GM19025 (cell line): ENCODE data around the gene PPFIA2.

Source experiments
- ATAC-seq: cut with Tn5 transposase; IDR thresholded peaks from one replicate; pipeline ENCODE4 v1.9.1; 2021; ENCODE audit warnings: mild to moderate bottlenecking, low read depth, moderate library complexity; ENCODE audit not compliant: unreplicated experiment

The PPFIA2 gene

DNA sequence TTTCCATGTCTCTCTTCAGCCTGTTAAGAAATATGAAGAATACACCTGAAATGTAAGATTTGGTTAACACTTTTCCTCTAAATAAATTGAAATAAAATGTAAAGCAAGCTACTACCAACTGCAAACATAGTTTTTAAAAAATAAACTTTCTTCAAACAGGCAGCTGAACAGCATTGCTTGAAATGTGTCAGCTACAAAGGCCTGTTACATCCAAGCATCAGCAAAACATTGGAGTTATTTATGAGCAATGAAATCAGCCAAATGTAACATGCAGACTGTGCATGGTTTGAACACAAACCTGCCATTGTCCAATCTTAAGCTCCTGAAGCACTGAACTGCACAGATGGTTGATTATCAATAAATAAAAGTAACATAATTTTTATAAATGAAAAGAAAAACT, 390.0 kb downstream of the PPFIA2 start:
- no peak for ATAC-seq

DNA sequence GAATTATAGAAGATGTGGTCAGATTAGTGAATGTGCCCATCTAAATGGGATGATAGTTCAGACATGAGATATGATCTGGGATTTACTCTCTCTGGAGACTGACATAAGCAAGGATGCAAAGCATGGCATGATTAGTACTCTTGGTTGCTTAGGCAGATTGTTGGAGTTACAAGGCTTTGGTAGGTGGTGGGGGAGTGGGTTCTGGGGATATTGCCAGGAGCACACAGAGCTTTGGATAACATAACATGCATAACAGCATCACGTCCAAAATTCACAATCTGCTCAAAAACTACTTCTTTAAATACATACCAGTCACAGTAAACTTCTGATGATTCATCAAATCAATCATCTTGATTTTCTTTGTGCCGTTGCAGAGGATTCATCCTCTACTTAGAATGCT, 393.9 kb downstream of the PPFIA2 start:
- no peak for ATAC-seq

DNA sequence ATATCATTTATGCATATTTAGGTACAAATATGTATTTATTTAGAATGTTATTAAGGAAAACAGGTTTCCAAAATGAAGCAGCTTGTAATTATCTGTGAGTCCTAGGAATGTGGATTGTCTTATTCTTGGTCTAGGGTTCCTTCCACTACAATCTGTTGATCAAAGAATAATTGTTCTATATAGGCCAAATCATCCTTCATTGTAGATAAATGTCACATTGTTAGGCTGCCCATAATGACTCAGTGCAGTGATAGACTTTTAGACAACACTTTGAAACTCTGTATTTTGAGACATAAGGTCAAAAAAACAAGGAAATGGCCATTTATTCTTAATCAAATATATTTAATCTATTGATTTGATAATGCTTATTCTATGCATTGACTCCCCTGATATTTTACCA, 398.2 kb downstream of the PPFIA2 start:
- no peak for ATAC-seq

DNA sequence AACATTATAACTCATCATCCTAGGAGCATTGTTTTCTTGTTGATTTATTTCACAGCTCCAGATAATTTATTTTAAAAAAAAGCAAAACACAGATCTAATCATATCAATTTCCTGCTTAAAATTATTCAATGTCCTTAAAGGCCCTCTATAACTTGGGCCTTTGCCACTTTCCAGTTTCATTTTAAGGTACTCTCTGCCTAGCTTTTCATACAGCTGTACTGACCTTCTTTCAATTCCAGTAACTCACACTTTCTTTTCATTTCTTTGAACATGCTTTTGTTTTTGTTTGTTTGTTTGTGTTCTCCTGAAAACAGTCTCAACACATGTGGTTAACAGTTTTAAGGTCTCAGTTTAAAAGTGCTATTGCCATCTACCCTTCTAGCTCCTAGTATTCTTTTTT, 399.4 kb downstream of the PPFIA2 start:
- no peak for ATAC-seq

DNA sequence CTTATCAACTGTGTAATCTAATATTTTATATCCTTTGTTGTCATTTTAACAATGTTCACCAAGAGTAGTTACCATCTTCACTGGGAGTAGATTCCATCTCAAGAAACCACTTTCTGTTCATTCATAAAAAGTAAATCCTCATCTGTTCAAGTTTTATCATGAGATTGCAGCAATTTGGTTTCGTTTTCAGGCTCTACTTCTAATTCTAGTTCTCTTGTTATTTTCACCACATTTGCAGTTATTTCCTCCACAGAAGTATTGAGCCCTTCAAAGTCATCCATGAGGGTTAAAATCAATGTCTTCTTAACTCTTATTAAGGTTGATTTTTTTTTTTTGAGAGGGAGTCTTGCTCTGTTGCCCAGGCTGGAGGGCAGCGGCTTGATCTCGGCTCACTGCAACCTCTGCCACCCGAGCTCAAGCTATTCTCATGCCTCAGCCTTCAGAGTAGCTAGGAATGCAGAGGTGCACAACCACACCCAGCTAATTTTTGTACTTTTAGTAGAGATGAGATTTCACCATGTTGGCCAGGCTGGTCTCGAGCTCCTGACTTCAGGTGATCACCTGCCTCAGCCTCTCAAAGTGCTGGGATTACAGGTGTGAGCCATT, 404.7 kb downstream of the PPFIA2 start:
- no peak for ATAC-seq

DNA sequence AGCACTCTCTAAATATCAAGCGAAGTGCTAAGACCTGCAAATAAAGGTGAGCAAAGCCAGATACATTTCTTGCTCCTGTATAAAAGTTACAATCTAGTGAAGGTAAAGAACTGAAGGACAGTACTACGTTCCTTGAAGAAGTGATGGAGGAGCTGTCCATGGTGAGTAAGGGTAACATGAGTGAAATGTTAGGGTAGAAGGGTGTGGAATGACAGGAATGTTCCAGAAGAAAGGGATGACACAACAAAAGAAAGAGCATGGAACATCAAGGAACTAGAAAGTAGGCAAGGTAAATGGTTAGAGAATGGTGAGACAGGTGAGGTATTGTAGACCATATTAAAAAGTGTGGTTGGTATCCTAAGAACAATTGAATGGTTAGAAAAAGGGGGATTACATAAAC, 408.8 kb downstream of the PPFIA2 start:
- ATAC-seq, result no peak

DNA sequence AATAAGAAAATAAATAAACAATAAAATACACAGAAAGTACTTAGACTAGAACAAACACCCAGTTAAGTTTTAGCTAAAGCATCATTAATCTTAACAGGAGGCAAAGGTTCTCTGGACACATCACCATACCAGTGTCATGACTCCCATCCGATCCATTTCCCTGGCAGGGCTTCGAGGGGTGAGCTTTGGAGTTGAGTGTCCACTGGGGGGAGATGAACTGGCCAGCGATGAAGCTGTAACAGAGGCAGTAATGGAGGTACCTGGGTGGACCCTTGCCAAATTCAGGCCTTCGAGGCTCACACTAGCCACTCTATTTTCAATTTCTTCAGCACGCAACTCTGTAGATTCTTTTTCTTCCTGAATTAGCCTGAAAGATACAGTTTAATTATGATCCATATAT, 411.7 kb downstream of the PPFIA2 start:
- no peak for ATAC-seq

DNA sequence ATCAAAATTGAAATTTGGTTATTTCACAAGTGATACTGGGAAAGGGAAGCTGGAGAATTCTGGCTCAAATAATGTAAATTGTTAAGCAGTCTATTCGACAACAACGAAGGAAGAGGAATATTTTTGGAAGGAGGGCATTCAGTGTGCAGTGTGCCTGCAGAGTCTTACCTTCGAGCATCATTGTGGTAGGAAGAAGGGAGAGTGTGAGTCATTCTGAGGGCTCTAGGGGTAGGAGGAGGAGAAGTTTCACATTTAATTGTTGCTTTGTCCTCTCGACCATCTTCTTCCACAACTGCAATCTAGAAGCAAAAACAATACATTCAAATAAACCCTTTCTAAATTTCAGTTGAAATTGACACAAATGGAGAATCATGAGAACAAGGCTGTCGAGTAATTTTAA, 418.2 kb downstream of the PPFIA2 start:
- ATAC-seq, result no peak

DNA sequence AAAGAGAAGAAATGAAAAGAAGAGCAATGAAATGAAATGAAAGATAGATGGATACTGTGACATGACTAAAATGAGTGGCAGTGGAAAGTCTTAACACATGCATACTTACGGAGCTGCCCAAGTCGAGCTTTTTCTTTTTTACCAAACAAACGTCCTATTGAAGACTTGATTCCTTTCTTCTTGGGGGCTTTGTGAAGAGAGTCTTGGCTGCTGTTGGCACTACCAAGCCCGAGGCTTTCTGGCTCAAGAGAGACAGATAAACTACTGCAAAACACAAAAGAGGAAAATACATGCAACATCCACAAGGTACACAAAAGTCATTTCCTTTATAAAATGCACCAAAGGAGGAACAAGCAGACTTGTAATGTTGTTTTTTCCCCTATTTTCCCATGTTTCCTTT, 420.1 kb downstream of the PPFIA2 start:
- no peak for ATAC-seq

DNA sequence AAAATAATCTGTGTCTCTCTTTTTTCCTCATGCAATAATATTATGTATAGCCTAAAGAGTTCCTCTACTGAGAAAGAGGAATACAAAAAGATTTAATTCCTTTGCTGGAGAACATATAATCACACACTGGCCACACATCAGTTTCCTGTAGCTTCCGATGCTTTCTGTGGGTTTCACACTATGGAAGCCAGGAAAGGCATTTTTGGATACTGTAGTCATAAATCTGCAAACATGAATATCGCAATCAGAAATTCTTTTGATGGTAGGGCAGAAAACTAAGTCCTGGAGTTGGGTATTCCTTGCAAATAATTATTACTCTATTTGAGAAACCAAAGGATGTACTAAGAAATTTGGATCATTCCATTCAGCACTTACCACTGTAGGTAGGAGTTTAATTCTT, 421.3 kb downstream of the PPFIA2 start:
- ATAC-seq, result no peak

DNA sequence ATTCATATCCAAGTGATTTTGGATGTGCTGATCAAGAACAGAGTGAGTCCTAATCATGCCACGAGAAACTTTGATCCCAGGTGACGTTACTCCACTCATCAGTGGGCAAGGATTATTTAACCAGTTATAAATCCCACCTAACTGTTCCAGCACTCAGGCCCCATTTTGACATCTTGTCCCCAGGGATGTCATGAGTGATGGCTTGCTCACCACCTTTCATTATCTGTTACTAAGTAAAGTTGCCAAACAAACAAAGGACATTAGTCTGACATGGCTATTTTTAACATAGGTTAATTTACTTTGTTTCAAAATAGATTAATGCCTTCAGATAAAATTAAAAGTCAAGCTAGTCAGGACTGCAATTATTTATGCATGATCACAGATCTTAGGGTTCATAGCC, 425.3 kb downstream of the PPFIA2 start:
- no peak for ATAC-seq

DNA sequence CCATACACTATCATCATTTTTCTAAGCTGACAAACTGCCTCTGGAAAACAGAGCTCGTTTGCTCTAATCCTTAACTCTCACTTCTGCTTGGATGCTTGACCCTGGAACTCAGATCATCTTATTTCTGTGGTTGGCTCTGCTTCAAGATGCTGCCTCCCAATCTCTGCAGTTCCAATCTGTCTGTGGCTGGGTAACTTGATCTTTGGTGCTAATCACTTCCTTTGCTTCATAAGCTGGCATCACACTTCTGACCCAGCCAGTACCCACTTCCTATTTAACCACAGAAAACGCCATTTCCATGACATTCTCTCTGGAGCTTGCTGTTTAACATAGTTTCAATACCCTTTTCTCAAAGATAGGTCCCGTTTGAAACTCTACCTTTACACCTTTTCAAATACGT, 427.1 kb downstream of the PPFIA2 start:
- ATAC-seq, result no peak

DNA sequence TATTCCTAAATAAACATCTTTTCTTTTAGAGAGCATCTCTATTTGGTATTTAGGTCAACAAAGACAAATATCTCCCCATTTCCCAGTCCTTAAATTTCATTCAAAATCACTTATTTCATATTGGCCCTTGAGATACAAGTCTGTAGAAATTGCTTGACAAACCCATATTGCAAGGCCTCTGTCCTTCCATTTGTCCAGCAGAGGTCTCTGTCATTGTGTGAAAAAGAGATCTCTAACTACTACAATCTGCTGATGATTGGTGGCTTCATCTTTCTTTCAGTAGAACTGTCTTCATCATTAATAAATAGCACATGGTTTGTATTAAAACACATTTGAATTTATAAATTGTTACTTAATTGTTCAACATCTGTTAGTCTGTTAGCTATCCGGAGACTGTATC, 428.7 kb downstream of the PPFIA2 start:
- no peak for ATAC-seq

DNA sequence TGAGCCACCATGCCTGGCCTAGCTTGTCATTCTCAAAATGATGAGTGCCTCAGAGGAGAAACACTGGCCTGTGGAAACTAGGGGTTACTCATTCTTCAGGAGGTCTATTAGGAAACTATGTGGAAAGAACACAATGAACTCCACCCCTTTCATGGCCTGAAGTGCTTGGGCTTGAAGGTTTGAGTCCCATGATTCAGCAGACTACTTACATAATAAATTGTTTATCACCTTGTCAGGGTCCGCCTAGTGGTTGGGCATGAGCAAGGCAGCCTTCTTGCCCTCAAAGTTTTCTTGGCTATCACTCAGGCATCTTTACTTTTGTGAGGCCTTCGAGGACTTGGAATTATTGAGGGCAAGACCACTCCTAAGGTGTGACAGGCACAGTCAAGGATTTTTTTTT, 430.1 kb downstream of the PPFIA2 start:
- peak; percentile 61 for ATAC-seq

DNA sequence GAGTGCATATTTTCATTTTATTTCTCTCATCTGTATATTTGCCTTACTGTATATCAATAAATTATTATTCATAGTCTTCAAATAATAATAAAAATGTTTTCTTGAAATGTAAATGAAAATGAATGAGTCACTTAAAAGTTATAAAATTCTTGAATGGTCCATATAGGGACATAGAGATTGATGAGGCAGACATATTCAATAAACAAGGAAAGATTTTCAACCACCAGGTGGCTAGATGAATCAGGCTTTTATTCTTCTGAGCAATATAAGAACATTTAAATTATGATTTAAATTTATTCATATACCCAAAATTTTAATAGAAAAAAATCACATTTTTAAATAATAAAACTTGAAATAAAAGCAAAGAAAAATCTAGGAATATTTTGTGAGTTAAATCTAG, 431.7 kb downstream of the PPFIA2 start:
- ATAC-seq, result no peak

DNA sequence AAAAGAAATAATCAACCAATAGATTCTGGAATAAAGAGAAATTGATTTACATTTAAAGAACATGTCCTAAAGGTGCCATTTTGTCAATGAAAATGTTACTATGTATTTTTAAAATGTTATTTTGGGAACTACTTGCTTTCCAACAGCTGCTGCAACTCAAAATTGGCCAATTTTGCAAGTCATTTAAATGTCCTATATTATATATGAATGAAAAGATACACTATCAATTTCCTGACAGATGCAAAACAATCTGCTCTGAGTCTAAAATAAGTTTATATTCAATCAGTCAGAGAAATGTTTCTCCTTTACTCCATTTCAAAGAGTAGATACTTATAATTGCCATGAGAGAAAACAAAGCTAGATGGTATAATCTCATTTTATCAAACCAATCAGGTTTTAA, 434.1 kb downstream of the PPFIA2 start:
- ATAC-seq, result no peak

DNA sequence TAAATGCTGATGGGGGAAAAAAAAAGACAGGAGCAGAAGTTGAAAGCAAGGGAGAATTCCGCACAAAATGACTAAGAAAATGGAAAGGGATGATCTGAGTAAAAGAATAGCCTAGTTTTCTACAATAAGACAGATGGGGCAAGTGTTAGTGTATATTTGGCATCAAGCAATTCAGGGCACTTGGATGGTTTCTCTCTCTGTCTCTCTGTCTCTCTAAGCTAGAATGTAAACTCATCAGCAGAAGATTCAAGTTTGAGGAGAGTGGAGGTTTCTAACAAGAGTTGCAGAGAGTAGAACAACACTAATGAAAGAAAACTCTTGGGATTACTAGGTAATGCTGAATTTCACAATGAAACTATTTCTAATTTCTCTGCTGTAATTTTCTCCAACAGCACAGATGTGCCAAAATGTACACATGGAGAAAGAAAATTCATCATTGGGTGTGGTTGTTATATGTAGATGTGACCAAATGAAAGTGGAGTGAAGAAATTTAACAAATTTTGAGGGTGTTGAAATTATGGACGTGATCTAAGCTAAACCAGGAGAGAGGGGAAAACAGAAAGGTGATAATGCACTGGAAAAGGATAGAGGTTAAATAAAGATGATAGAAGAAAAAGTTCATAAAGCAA, 444.1 kb downstream of the PPFIA2 start:
- no peak for ATAC-seq

DNA sequence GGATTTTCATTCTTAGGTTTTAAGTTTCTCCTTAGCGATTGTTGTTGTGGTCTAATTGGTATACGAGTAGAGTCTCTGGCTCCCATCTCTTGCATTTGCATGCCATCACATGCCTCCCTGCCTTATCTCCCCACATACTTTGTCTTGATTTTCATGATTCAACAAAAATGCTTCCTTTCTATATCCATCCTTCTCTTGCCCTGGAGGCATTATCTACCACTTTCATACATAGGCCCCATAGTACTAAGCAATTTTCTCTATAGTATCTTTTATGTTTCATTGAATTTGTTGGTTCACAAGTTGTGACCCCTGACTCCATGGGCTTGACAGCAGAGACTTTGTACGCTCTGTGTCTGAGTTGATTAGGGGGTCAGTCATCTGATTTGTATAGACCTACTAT, 455.2 kb downstream of the PPFIA2 start:
- ATAC-seq, result no peak

DNA sequence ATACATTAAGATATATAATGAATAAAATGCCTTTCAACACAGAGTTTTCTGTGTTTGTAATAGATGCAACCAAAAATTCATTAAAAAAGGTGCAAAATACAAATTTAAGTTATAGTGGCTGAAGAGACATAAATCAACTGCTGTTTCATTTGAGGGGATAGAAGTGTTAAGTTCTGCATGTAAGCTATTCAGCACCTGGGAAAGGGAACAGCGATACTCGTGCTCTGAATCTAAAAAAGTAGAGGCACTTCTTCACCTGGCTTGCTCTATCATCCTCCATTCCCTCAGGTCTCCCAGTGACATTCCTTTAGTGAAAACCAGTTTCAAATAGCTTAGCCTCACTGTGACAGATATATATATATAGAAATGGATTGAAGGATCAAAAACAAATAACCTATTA, 458.7 kb downstream of the PPFIA2 start:
- ATAC-seq, result no peak

DNA sequence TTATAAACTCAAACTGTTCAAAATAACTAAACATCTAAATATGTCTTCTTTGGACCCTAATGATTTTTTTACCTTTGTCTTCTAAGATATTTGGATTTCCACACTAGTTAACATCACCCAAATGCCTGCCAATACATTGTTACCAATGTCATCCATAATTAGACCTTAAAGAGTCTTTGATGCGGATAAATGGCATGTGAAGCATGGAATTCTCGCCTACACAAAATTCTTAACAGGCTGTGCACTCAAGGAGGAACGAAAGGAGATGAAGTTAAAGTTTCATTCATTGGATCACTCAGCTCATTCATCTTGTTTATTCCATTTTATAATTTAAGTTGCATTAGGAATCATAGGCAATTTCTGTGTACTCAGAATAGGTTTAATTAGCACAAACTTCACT, 461.5 kb downstream of the PPFIA2 start:
- ATAC-seq, result no peak

DNA sequence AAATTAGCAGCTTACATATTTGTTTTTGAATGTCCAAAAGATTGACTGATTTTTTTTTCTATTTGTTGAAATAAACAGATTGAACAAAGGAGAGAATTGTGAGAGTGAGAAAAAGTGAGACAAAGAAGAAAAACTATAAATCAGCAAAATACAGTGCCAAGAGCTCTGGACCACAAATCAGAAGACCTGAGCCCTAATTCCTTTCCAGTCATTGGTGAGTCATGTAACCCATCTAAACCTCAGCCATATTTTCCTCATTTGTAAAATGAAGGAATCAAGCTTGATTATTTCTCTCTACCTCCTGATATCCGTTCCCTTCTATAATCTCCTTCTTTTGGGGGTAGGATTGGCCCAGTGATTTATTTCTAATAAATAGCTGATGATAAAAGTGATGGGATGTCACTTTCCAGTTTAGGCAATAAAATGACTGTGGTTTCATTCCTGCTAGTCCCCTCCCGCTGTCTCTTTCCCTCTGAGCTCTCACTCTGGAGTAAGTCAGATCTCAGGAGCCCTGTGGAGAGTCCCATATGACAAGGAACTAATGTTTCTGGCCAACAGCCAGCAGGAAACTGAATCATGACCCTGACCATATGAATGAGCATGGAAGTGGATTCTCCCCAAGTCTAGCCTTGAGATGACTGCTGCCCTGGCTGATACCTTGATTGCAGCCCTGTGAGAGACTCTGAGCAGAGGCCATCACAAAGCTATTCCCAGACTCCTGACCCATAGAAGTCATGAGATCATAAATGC, 462.4 kb downstream of the PPFIA2 start:
- no peak for ATAC-seq

DNA sequence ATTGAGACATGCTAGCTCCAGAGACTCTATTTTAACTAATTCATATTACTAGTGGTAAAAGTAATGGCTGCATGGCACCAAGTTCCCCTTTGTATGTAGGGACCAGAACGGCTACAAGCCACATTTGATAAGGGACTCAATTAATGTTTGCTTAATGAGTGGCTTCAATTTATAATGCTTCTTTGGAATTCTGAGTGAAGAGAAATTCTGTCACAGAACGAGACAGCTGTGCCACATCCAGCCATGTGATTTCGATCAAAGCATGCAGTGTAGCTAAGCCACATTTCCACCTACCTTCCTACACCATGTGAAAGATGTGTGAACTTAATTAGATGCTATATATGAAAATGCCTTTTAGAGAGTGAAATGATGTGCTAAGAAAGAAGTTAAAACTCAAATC, 463.9 kb downstream of the PPFIA2 start:
- no peak for ATAC-seq
